HCT116 (cell line): ENCODE results near the gene PRELP. TPM values are rescaled to one million over a fixed set of nuclear protein-coding genes. Genes with fewer than 3 reads are reported as not detected.
"Not testable (repeated sequence)": the region's sequence is repeated elsewhere in the genome, so short reads cannot be mapped to it uniquely, and the experiment has no call there.

ENCODE experiments used
- ATAC-seq: fragments of 200-7000 bp; cut with Tn5 transposase; 2 replicates; pipeline ENCODE4 v1.9.1; 2020; ENCODE audit warnings: mild to moderate bottlenecking, moderate library complexity
- BruUV-seq: library from RNA; stranded (reverse); fragments of 400-500 nt; replicated peaks from 2 replicates; lab custom pipeline; 2021; lab: Mats Ljungman, UMichigan
- CTCF ChIA-PET: fragments of 300-600 bp; sonication (Branson Sonifier 250); formaldehyde crosslinking; loops from one replicate; lab custom pipeline; 2021; ENCODE audit warnings: antibody characterized with exemption; lab: Charles Lee
- POLR2A ChIA-PET: fragments of 300-600, 350-600 bp; sonication (Branson Sonifier 250); formaldehyde crosslinking; loops from one replicate; lab custom pipeline; 2021; ENCODE audit warnings: antibody characterized with exemption; lab: Charles Lee
- RAD21 ChIA-PET, 2 experiments: fragments of 300-600 bp; sonication (Branson Sonifier 250); formaldehyde crosslinking; loops; one replicate each; lab custom pipeline; 2023; ENCODE audit warnings: low total read pairs in 2 of 2; ENCODE audit not compliant: uncharacterized antibody in 2 of 2, unreplicated experiment in 2 of 2, low non-redundant PET in 1 of 2; lab: Charles Lee
- DNase-seq: peaks from one replicate; pipeline ENCODE4 v3.0.0-alpha.2; 2010; ENCODE audit warnings: low read depth, low spot score
- H2AFZ ChIP-seq: fragments of 200-600 bp; shearing (Covaris generic), sonication (generic); 2 replicates; pipeline ENCODE4 v1.6.1; 2017; ENCODE audit warnings: low read depth, mixed run types, mixed read lengths, antibody characterized with exemption, low read length; ENCODE audit not compliant: poor library complexity, severe bottlenecking
- H3K27ac ChIP-seq: 2 replicates; pipeline ENCODE4 v1.5.1; 2012; ENCODE audit warnings: low read depth, low read length
- H3K27me3 ChIP-seq: fragments of 200-600 bp; sonication (generic); 2 replicates; pipeline ENCODE4 v1.6.1; 2016; ENCODE audit warnings: mixed run types, low read length, mixed read lengths; ENCODE audit not compliant: insufficient read depth
- H3K36me3 ChIP-seq, 2 experiments: fragments of 200-500 bp in 1 of 2; fragments of 200-600 bp in 1 of 2; sonication (Bioruptor generic) in 1 of 2; sonication (generic) in 1 of 2; 2 replicates each; pipeline versions ENCODE4 v1.5.1 to v1.6.1; 2014 to 2016; ENCODE audit warnings: low read length in 2 of 2, inconsistent platforms in 1 of 2, mixed read lengths in 1 of 2, mixed run types in 1 of 2; ENCODE audit not compliant: insufficient read depth in 2 of 2, control insufficient read depth in 1 of 2
- H3K4me1 ChIP-seq, 2 experiments: fragments of 200-600 bp in 1 of 2; sonication (generic) in 1 of 2; 2 replicates each; pipeline versions ENCODE4 v1.5.1 to v1.6.1; 2012 to 2017; ENCODE audit warnings: low read length in 2 of 2, inconsistent platforms in 1 of 2, mild to moderate bottlenecking in 1 of 2, mixed read lengths in 1 of 2, mixed run types in 1 of 2, moderate library complexity in 1 of 2; ENCODE audit not compliant: insufficient read depth in 2 of 2, control insufficient read depth in 1 of 2
- H3K4me2 ChIP-seq: fragments of 200-600 bp; sonication (generic); 2 replicates; pipeline ENCODE4 v1.6.1; 2017; ENCODE audit warnings: mixed run types, low read length, mixed read lengths
- H3K4me3 ChIP-seq, 2 experiments: fragments of 200-600 bp in 1 of 2; sonication (generic) in 1 of 2; replicated peaks in 1 of 2; 2 replicates each; pipeline ENCODE4 v1.5.1; 2011 to 2016; ENCODE audit warnings: low read length in 2 of 2, control low read depth in 1 of 2, low read depth in 1 of 2, mild to moderate bottlenecking in 1 of 2, mixed read lengths in 1 of 2, mixed run types in 1 of 2
- H3K79me2 ChIP-seq: fragments of 200-600 bp; sonication (generic); 2 replicates; pipeline ENCODE4 v1.6.1; 2017; ENCODE audit warnings: mild to moderate bottlenecking, mixed run types, low read length, moderate library complexity, mixed read lengths; ENCODE audit not compliant: insufficient read depth
- H3K9ac ChIP-seq: fragments of 200-600 bp; sonication (generic); 2 replicates; pipeline ENCODE4 v1.6.1; 2016; ENCODE audit warnings: low read length, mixed read lengths
- H3K9me2 ChIP-seq: fragments of 200-600 bp; sonication (generic), shearing (Covaris generic); 2 replicates; pipeline ENCODE4 v1.6.1; 2017; ENCODE audit warnings: mixed run types, mild to moderate bottlenecking, moderate library complexity; ENCODE audit not compliant: insufficient read depth
- H3K9me3 ChIP-seq, 2 experiments: fragments of 200-500 bp in 1 of 2; fragments of 200-600 bp in 1 of 2; sonication (Bioruptor generic) in 1 of 2; sonication (generic) in 1 of 2; 2 replicates each; pipeline ENCODE4 v1.6.1; 2014 to 2017; ENCODE audit warnings: low read length in 2 of 2, mixed read lengths in 2 of 2, inconsistent platforms in 1 of 2, low read depth in 1 of 2, mild to moderate bottlenecking in 1 of 2, mixed run types in 1 of 2, moderate library complexity in 1 of 2; ENCODE audit not compliant: control insufficient read depth in 1 of 2, insufficient read depth in 1 of 2
- H4K20me1 ChIP-seq: fragments of 200-600 bp; sonication (generic), shearing (Covaris generic); 2 replicates; pipeline ENCODE4 v1.6.1; 2017; ENCODE audit warnings: mixed run types, mild to moderate bottlenecking, moderate library complexity; ENCODE audit not compliant: insufficient read depth
- REST ChIP-seq: IDR thresholded peaks from 2 replicates; pipeline ENCODE4 v1.6.1; 2012; ENCODE audit warnings: low read depth
- ZFX ChIP-seq: fragments of 450-650 bp; IDR thresholded peaks from 2 replicates; pipeline ENCODE4 v1.6.1; 2017
- intact Hi-C: fragments of 100-400 bp; cut with micrococcal nuclease; formaldehyde crosslinking; loops from 2 replicates; pipeline ENCODE4 v1.10.0; 2022
- total RNA-seq: library from RNA; stranded (reverse); gene quantifications from one replicate; pipeline ENCODE4 v1.2.1, GENCODE V29; 2021; ENCODE audit not compliant: unreplicated experiment
- TF ChIP-seq, protein P1 (sequence below): IDR thresholded peaks from 2 replicates; pipeline ENCODE4 v1.6.1; 2012

Gene PRELP
- total RNA-seq, 1 experiment from 2014 or later: 0.10 TPM

GRCh38 chr1:203447598-203447997 is 28.0 kb upstream of the PRELP start:
- H3K4me2 ChIP-seq, H3K27ac ChIP-seq, RAD21 ChIA-PET, H3K79me2 ChIP-seq, H3K36me3 ChIP-seq, H3K4me1 ChIP-seq, ATAC-seq, BruUV-seq, POLR2A ChIA-PET, H4K20me1 ChIP-seq, H3K9me3 ChIP-seq, intact Hi-C loops, H2AFZ ChIP-seq, H3K9me2 ChIP-seq, DNase-seq, H3K9ac ChIP-seq, H3K4me3 ChIP-seq: not testable (repeated sequence)
- peaks cover 27% of the 10 kb centered on the region for H3K27me3 ChIP-seq
- CTCF ChIA-PET: interaction anchor here (1.3 kb wide), 1 partner anchor 408 kb away, joined by 3 read pairs; no protein-coding TSS in a partner anchor

DNA sequence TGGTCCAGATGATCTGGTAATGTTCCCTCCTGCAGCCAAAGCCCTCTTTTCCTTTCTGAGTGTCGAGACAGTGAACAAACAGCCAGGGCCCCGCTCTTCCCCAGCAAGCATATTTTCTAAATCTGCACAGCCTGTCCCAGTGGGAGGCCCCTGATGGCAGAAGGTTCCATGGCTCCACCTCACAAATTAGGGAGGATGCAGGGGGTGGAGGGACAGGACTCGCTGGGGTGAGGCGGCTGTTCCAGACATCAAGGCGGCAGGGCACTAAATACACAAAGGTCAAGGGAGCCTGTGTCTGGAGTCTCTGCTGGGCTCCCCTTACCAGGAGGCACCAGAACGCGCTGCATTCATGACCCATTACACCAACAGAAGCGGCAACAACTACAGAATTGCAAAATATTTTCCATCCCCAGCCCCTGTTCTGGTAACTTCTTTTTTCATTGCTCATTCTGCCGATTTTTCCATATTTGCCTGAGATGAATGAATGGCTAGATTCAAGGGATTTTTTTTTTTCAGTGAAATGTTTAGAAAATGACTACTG is 27.0 kb upstream of the PRELP start:
- Histone ChIP-seq H3K9me3 (no peaks in the 10 kb centered on the region; a peak in 1 of 4 replicates), H3K79me2 (no peaks in the 10 kb centered on the region), H3K4me1 (no peaks in the 10 kb centered on the region), H2AFZ (no peak overlapping the region), H3K36me3 (no peaks in the 10 kb centered on the region), H4K20me1 (no peaks in the 10 kb centered on the region), H3K27me3 (peaks cover 30% of the 10 kb centered on the region; the same call in 1 of the 2 replicates), H3K9ac (no peak overlapping the region), H3K4me2 (no peak overlapping the region), H3K27ac (no peak overlapping the region), H3K9me2 (no peaks in the 10 kb centered on the region), H3K4me3 (no peak overlapping the region)
- ChIA-PET CTCF (no interaction called here), POLR2A (no interaction called here), RAD21 (no interaction called here)
- DNase-seq: no peak
- intact Hi-C loops: no loop called here
- no peak for ATAC-seq
- TF ChIP-seq REST: no peak
- TF ChIP-seq, protein P1, sequence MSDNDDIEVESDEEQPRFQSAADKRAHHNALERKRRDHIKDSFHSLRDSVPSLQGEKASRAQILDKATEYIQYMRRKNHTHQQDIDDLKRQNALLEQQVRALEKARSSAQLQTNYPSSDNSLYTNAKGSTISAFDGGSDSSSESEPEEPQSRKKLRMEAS: no peak
- TF ChIP-seq ZFX: no peak
- BruUV-seq: no TSS peak
